ENCODE data around the gene CCDC88B.

CCDC88B gene

GRCh38 chr11:64382586-64382985 is 42.6 kb downstream of the CCDC88B start:
- peaks cover 16% of the 10 kb centered on the region; the same call in 1 of the 2 replicates for H3K4me1 ChIP-seq (ENCODE audit: control insufficient read depth, insufficient read depth, low read length)
- no peaks in the 10 kb centered on the region for H3K27me3 ChIP-seq (ENCODE audit: control insufficient read depth, insufficient read depth, low read length)
- H3K9ac ChIP-seq (ENCODE audit: low read length): no peak overlapping the region
- no peaks in the 10 kb centered on the region for H3K36me3 ChIP-seq (ENCODE audit: control insufficient read depth, insufficient read depth, low read length)
- H3K27ac ChIP-seq (ENCODE audit: low read depth, low read length): no peak overlapping the region
- H3K4me3 ChIP-seq (ENCODE audit: low read depth, low read length): no peak overlapping the region
- H3K9me3 ChIP-seq (ENCODE audit: control insufficient read depth, insufficient read depth, low read depth, low read length): peaks cover 4% of the 10 kb centered on the region; the same call in 1 of the 2 replicates

GRCh38 chr11:64383580-64383979 is 43.6 kb downstream of the CCDC88B start:
- peaks cover 16% of the 10 kb centered on the region; the same call in 1 of the 2 replicates for H3K4me1 ChIP-seq (ENCODE audit: control insufficient read depth, insufficient read depth, low read length)
- no peaks in the 10 kb centered on the region for H3K36me3 ChIP-seq (ENCODE audit: control insufficient read depth, insufficient read depth, low read length)
- H3K9me3 ChIP-seq (ENCODE audit: control insufficient read depth, insufficient read depth, low read depth, low read length): peaks cover 4% of the 10 kb centered on the region; the same call in 1 of the 2 replicates
- no peaks in the 10 kb centered on the region; the same call in 1 of the 2 replicates for H3K27me3 ChIP-seq (ENCODE audit: control insufficient read depth, insufficient read depth, low read length)
- no peak overlapping the region for H3K4me3 ChIP-seq (ENCODE audit: low read depth, low read length)
- no peak overlapping the region for H3K27ac ChIP-seq (ENCODE audit: low read depth, low read length)
- no peak overlapping the region for H3K9ac ChIP-seq (ENCODE audit: low read length)

- Histone ChIP-seq H3K9ac (ENCODE audit: low read length) (no peak overlapping the region), H3K36me3 (ENCODE audit: control insufficient read depth, insufficient read depth, low read length) (no peaks in the 10 kb centered on the region), H3K9me3 (ENCODE audit: control insufficient read depth, insufficient read depth, low read depth, low read length) (peaks cover 4% of the 10 kb centered on the region; the same call in 1 of the 2 replicates), H3K27me3 (ENCODE audit: control insufficient read depth, insufficient read depth, low read length) (no peaks in the 10 kb centered on the region; the same call in 1 of the 2 replicates), H3K4me1 (ENCODE audit: control insufficient read depth, insufficient read depth, low read length) (peaks cover 16% of the 10 kb centered on the region; the same call in 1 of the 2 replicates), H3K4me3 (ENCODE audit: low read depth, low read length) (no peak overlapping the region), H3K27ac (ENCODE audit: low read depth, low read length) (no peak overlapping the region)
Observed at GRCh38 chr11:64384028-64384737, 44.2 kb downstream of the CCDC88B start.

- no peaks in the 10 kb centered on the region for H3K9me3 ChIP-seq (ENCODE audit: control insufficient read depth, insufficient read depth, low read depth, low read length)
- H3K9ac ChIP-seq (ENCODE audit: low read length): no peak overlapping the region
- H3K4me3 ChIP-seq (ENCODE audit: low read depth, low read length): no peak overlapping the region
- H3K4me1 ChIP-seq (ENCODE audit: control insufficient read depth, insufficient read depth, low read length): peaks cover 15% of the 10 kb centered on the region; the same call in 1 of the 2 replicates
- H3K27me3 ChIP-seq (ENCODE audit: control insufficient read depth, insufficient read depth, low read length): no peaks in the 10 kb centered on the region; the same call in none of the 2 replicates
- no peak overlapping the region for H3K27ac ChIP-seq (ENCODE audit: low read depth, low read length)
- no peaks in the 10 kb centered on the region for H3K36me3 ChIP-seq (ENCODE audit: control insufficient read depth, insufficient read depth, low read length)
Observed at GRCh38 chr11:64384981-64385944, 45.3 kb downstream of the CCDC88B start.

GRCh38 chr11:64385945-64386704 is 46.1 kb downstream of the CCDC88B start:
- Histone ChIP-seq H3K4me3 (ENCODE audit: low read depth, low read length) (no peak overlapping the region), H3K36me3 (ENCODE audit: control insufficient read depth, insufficient read depth, low read length) (no peaks in the 10 kb centered on the region), H3K9ac (ENCODE audit: low read length) (no peak overlapping the region), H3K27me3 (ENCODE audit: control insufficient read depth, insufficient read depth, low read length) (no peaks in the 10 kb centered on the region; the same call in none of the 2 replicates), H3K4me1 (ENCODE audit: control insufficient read depth, insufficient read depth, low read length) (peaks cover 11% of the 10 kb centered on the region; the same call in 1 of the 2 replicates), H3K27ac (ENCODE audit: low read depth, low read length) (no peak overlapping the region), H3K9me3 (ENCODE audit: control insufficient read depth, insufficient read depth, low read depth, low read length) (no peaks in the 10 kb centered on the region)

- Histone ChIP-seq H3K27ac (ENCODE audit: low read depth, low read length) (no peak overlapping the region), H3K9ac (ENCODE audit: low read length) (no peak overlapping the region), H3K4me3 (ENCODE audit: low read depth, low read length) (no peak overlapping the region), H3K4me1 (ENCODE audit: control insufficient read depth, insufficient read depth, low read length) (peaks cover 6% of the 10 kb centered on the region; the same call in 1 of the 2 replicates), H3K36me3 (ENCODE audit: control insufficient read depth, insufficient read depth, low read length) (no peaks in the 10 kb centered on the region), H3K27me3 (ENCODE audit: control insufficient read depth, insufficient read depth, low read length) (no peaks in the 10 kb centered on the region; the same call in none of the 2 replicates), H3K9me3 (ENCODE audit: control insufficient read depth, insufficient read depth, low read depth, low read length) (no peaks in the 10 kb centered on the region)
Observed at GRCh38 chr11:64387916-64388315, 47.9 kb downstream of the CCDC88B start.

GRCh38 chr11:64388894-64389293 is 48.9 kb downstream of the CCDC88B start:
- H3K27me3 ChIP-seq (ENCODE audit: control insufficient read depth, insufficient read depth, low read length): no peaks in the 10 kb centered on the region; the same call in none of the 2 replicates
- H3K9me3 ChIP-seq (ENCODE audit: control insufficient read depth, insufficient read depth, low read depth, low read length): no peaks in the 10 kb centered on the region
- no peak overlapping the region for H3K4me3 ChIP-seq (ENCODE audit: low read depth, low read length)
- no peak overlapping the region for H3K9ac ChIP-seq (ENCODE audit: low read length)
- no peaks in the 10 kb centered on the region for H3K36me3 ChIP-seq (ENCODE audit: control insufficient read depth, insufficient read depth, low read length)
- peaks cover 6% of the 10 kb centered on the region; the same call in 1 of the 2 replicates for H3K4me1 ChIP-seq (ENCODE audit: control insufficient read depth, insufficient read depth, low read length)
- no peak overlapping the region for H3K27ac ChIP-seq (ENCODE audit: low read depth, low read length)

- Histone ChIP-seq H3K9ac (ENCODE audit: low read length) (no peak overlapping the region), H3K4me3 (ENCODE audit: low read depth, low read length) (no peak overlapping the region), H3K9me3 (ENCODE audit: control insufficient read depth, insufficient read depth, low read depth, low read length) (no peaks in the 10 kb centered on the region), H3K36me3 (ENCODE audit: control insufficient read depth, insufficient read depth, low read length) (no peaks in the 10 kb centered on the region), H3K27ac (ENCODE audit: low read depth, low read length) (no peak overlapping the region), H3K27me3 (ENCODE audit: control insufficient read depth, insufficient read depth, low read length) (no peaks in the 10 kb centered on the region; the same call in none of the 2 replicates), H3K4me1 (ENCODE audit: control insufficient read depth, insufficient read depth, low read length) (peaks cover 6% of the 10 kb centered on the region; the same call in 1 of the 2 replicates)
Observed at GRCh38 chr11:64389851-64390250, 49.8 kb downstream of the CCDC88B start.

GRCh38 chr11:64390558-64390957 is 50.6 kb downstream of the CCDC88B start:
- Histone ChIP-seq H3K9me3 (ENCODE audit: control insufficient read depth, insufficient read depth, low read depth, low read length) (no peaks in the 10 kb centered on the region), H3K27me3 (ENCODE audit: control insufficient read depth, insufficient read depth, low read length) (no peaks in the 10 kb centered on the region; the same call in none of the 2 replicates), H3K9ac (ENCODE audit: low read length) (no peak overlapping the region), H3K4me1 (ENCODE audit: control insufficient read depth, insufficient read depth, low read length) (peaks cover 7% of the 10 kb centered on the region), H3K36me3 (ENCODE audit: control insufficient read depth, insufficient read depth, low read length) (no peaks in the 10 kb centered on the region), H3K4me3 (ENCODE audit: low read depth, low read length) (no peak overlapping the region), H3K27ac (ENCODE audit: low read depth, low read length) (no peak overlapping the region)

GRCh38 chr11:64391839-64392238 is 51.8 kb downstream of the CCDC88B start:
- H3K9ac ChIP-seq (ENCODE audit: low read length): no peak overlapping the region
- no peak overlapping the region for H3K4me3 ChIP-seq (ENCODE audit: low read depth, low read length)
- no peaks in the 10 kb centered on the region for H3K36me3 ChIP-seq (ENCODE audit: control insufficient read depth, insufficient read depth, low read length)
- no peak overlapping the region for H3K27ac ChIP-seq (ENCODE audit: low read depth, low read length)
- peaks cover 18% of the 10 kb centered on the region for H3K4me1 ChIP-seq (ENCODE audit: control insufficient read depth, insufficient read depth, low read length)
- no peaks in the 10 kb centered on the region for H3K9me3 ChIP-seq (ENCODE audit: control insufficient read depth, insufficient read depth, low read depth, low read length)
- H3K27me3 ChIP-seq (ENCODE audit: control insufficient read depth, insufficient read depth, low read length): no peaks in the 10 kb centered on the region; the same call in none of the 2 replicates
